Gastrocnemius medialis (tissue), 4 donors: Measurements from ENCODE around the gene ZNF407. TPM values are rescaled to one million over a fixed set of nuclear protein-coding genes. Genes with fewer than 3 reads are reported as not detected.

ENCODE experiments used
- ATAC-seq, 2 donors: fragments of 150-250 bp; one replicate each; pipeline ENCODE4 v1.9.1; 2016
- DNase-seq, 2 donors: peaks; one replicate each; pipeline ENCODE4 v3.0.0-alpha.2; 2019
- H3K27ac ChIP-seq, 4 donors: fragments of 200-600 bp; sonication (generic); 1 replicate in 1 of 4; 2 replicates in 3 of 4; pipeline ENCODE4 v1.5.1; 2016 to 2018; ENCODE audit warnings: mild to moderate bottlenecking in 2 of 4, moderate library complexity in 1 of 4
- H3K27me3 ChIP-seq, 3 donors: fragments of 200-600 bp; sonication (generic) in 2 of 3; 1 replicate in 1 of 3; 2 replicates in 2 of 3; pipeline versions ENCODE4 v1.5.1 to v1.6.0; 2016 to 2019; ENCODE audit warnings: mild to moderate bottlenecking in 1 of 3, moderate library complexity in 1 of 3
- H3K36me3 ChIP-seq, 2 donors: fragments of 200-600 bp; sonication (generic) in 1 of 2; one replicate each; pipeline ENCODE4 v1.5.1; 2017 to 2018
- H3K4me1 ChIP-seq, 2 donors: fragments of 200-600 bp; sonication (generic) in 1 of 2; one replicate each; pipeline ENCODE4 v1.5.1; 2016 to 2017; ENCODE audit warnings: mild to moderate bottlenecking in 2 of 2
- H3K4me3 ChIP-seq, 4 donors: fragments of 200-600 bp; sonication (generic) in 3 of 4; 1 replicate in 1 of 4; 2 replicates in 3 of 4; pipeline ENCODE4 v1.5.1; 2016 to 2019; ENCODE audit warnings: mild to moderate bottlenecking in 2 of 4
- H3K9me3 ChIP-seq, 3 donors: fragments of 200-600 bp; sonication (generic) in 2 of 3; 1 replicate in 1 of 3; 2 replicates in 2 of 3; pipeline ENCODE4 v1.5.1; 2016 to 2019
- POLR2A ChIP-seq, 2 donors: fragments of 450-650 bp; IDR thresholded peaks; one replicate each; pipeline ENCODE4 v1.6.1; 2017; ENCODE audit warnings: antibody characterized with exemption in 2 of 2, mild to moderate bottlenecking in 2 of 2, moderate library complexity in 2 of 2
- in situ Hi-C, 4 donors: fragments of 200-750 bp; cut with MboI; loops; one replicate each; pipeline versions ENCODE4 v1.15.0 to v1.8.0; 2017; ENCODE audit warnings: low sequenced_read_pairs in 4 of 4
- intact Hi-C: fragments of 100-400 bp; cut with DNase I; formaldehyde crosslinking; loops from one replicate; pipeline ENCODE4 v1.15.1; 2023; ENCODE audit warnings: low total_unique reads
- total RNA-seq, 4 donors: library from RNA; depleted of rRNA; stranded (reverse); fragments of >200 nt; gene quantifications; one replicate each; pipeline versions ENCODE4 v1.1.0 to v1.2.3, GENCODE V29; 2016
- TF ChIP-seq, protein P1 (sequence below), 5 experiments: fragments of 450-650 bp in 3 of 5; fragments of 200-600 bp in 2 of 5; sonication (generic) in 2 of 5; IDR thresholded peaks in 4 of 5; conservative IDR thresholded peaks in 1 of 5; 1 replicate in 4 of 5; 2 replicates in 1 of 5; pipeline ENCODE4 v1.5.1; 2016 to 2019; ENCODE audit warnings: antibody characterized with exemption in 5 of 5, mild to moderate bottlenecking in 3 of 5, moderate library complexity in 3 of 5

Gene ZNF407
- total RNA-seq, 4 donors from 2014 or later, result 5.9 to 11.4 (median 9.2) TPM

DNA sequence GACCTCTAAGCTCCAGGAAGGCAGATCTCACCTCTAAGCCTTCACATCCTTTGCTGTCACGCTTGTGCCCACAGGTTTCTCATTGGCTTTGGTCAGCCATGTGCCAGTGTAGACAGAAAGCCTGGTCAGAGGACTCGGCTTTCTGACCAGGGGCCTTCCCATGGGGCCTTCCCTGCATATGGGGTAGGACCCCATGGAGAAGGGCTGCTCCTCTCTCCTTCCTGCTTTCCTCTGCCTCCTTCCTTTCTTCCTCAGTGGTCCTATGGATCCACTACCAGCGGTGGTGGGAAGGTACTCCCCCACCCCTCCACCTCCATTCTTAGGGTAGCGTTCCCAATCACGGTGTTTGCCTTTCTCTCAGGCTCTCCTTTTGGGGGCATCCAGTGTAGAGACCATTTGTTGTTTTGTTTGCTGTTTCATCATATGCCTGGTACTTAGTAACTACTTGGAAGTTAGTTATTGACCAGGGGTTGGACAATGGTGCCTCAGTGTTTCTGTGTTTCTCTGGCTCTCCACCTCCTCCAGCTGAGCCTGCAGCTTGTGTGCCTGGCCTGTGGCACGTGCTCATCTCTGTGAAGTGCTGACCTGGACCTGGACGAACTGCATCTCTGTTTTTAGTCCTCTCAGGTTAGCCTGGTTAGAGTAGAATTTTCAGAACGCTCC is 71.6 kb downstream of the ZNF407 start:
- H3K27ac ChIP-seq, result no peak overlapping the region
- no peaks in the 10 kb centered on the region for H3K4me1 ChIP-seq
- in situ Hi-C loops (loop anchor here in 1 of 4 donors (25.0 kb wide), 1 partner anchor 818 kb away; no protein-coding TSS in a partner anchor), intact Hi-C loops (no loop called here)
- TF ChIP-seq, protein P1, sequence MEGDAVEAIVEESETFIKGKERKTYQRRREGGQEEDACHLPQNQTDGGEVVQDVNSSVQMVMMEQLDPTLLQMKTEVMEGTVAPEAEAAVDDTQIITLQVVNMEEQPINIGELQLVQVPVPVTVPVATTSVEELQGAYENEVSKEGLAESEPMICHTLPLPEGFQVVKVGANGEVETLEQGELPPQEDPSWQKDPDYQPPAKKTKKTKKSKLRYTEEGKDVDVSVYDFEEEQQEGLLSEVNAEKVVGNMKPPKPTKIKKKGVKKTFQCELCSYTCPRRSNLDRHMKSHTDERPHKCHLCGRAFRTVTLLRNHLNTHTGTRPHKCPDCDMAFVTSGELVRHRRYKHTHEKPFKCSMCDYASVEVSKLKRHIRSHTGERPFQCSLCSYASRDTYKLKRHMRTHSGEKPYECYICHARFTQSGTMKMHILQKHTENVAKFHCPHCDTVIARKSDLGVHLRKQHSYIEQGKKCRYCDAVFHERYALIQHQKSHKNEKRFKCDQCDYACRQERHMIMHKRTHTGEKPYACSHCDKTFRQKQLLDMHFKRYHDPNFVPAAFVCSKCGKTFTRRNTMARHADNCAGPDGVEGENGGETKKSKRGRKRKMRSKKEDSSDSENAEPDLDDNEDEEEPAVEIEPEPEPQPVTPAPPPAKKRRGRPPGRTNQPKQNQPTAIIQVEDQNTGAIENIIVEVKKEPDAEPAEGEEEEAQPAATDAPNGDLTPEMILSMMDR (IDR thresholded peaks at IDR 0.05 in 4 of 5, conservative IDR thresholded peaks at IDR 0.05 in 1 of 5), result no peak
- TF ChIP-seq POLR2A (IDR thresholded peaks at IDR 0.05), result no peak
- peaks cover 0 to 4% of the 10 kb centered on the region in 2 donors for H3K36me3 ChIP-seq
- DNase-seq (no peak), ATAC-seq (no peak)
- H3K4me3 ChIP-seq, result no peak overlapping the region
- no peaks in the 10 kb centered on the region for H3K27me3 ChIP-seq
- H3K9me3 ChIP-seq, result no peaks in the 10 kb centered on the region

DNA sequence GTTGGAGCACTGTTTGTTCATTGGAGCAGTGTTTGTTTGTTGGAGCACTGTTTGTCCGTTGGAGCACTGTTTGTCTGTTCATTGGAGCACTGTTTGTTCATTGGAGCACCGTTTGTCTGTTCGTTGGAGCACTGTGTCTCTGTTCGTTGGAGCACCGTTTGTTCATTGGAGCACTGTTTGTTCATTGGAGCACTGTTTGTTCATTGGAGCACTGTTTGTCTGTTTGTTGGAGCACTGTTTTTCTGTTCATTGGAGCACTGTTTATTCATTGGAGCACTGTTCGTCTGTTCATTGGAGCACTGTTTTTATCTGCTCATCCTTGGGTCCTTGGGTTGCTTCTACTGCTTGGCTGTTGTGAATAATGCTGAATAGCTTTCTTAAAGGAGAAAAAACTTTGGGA is 74.7 kb downstream of the ZNF407 start:
- TF ChIP-seq, protein P1 (IDR thresholded peaks at IDR 0.05 in 4 of 5, conservative IDR thresholded peaks at IDR 0.05 in 1 of 5), result no peak
- no peak for TF ChIP-seq POLR2A (IDR thresholded peaks at IDR 0.05)
- H3K27ac ChIP-seq, result no peak overlapping the region
- peaks cover 0 to 8% of the 10 kb centered on the region in 2 donors for H3K36me3 ChIP-seq
- intact Hi-C loops, result no loop called here
- H3K4me1 ChIP-seq, result no peaks in the 10 kb centered on the region
- no peaks in the 10 kb centered on the region for H3K9me3 ChIP-seq
- no peaks in the 10 kb centered on the region for H3K27me3 ChIP-seq
- no peak overlapping the region for H3K4me3 ChIP-seq
- in situ Hi-C loops, result loop anchor here in 1 of 4 donors (25.0 kb wide), 1 partner anchor 815 kb away; no protein-coding TSS in a partner anchor
- ATAC-seq (no peak), DNase-seq (no peak)

DNA sequence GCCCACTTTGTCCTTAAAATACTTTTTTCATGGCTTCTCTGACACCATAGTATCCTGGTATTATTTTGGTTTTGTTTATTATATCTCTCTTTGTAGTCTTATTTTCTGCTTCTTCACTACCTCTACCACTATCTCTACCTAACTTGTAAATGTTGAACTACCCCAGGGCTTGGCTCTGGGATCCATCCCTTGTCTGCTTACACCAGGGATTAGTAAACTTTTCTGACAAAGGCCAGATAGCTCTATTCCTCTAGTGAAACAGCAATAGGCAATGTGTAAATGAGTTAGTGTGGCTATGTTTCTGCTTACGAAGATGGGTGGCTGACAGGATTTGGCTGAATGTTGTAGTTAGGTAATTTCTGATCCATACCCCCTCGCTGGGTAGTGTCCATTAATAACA is 76.8 kb downstream of the ZNF407 start:
- ATAC-seq (no peak), DNase-seq (no peak)
- H3K27ac ChIP-seq, result no peak overlapping the region
- intact Hi-C loops (no loop called here), in situ Hi-C loops (loop anchor here in 1 of 4 donors (25.0 kb wide), 1 partner anchor 813 kb away; no protein-coding TSS in a partner anchor)
- no peaks in the 10 kb centered on the region for H3K9me3 ChIP-seq
- no peak overlapping the region for H3K4me3 ChIP-seq
- H3K36me3 ChIP-seq, result peaks cover 0 to 11% of the 10 kb centered on the region in 2 donors
- TF ChIP-seq POLR2A (IDR thresholded peaks at IDR 0.05), result no peak
- TF ChIP-seq, protein P1 (IDR thresholded peaks at IDR 0.05 in 4 of 5, conservative IDR thresholded peaks at IDR 0.05 in 1 of 5), result no peak
- no peaks in the 10 kb centered on the region for H3K4me1 ChIP-seq
- H3K27me3 ChIP-seq, result no peaks in the 10 kb centered on the region

DNA sequence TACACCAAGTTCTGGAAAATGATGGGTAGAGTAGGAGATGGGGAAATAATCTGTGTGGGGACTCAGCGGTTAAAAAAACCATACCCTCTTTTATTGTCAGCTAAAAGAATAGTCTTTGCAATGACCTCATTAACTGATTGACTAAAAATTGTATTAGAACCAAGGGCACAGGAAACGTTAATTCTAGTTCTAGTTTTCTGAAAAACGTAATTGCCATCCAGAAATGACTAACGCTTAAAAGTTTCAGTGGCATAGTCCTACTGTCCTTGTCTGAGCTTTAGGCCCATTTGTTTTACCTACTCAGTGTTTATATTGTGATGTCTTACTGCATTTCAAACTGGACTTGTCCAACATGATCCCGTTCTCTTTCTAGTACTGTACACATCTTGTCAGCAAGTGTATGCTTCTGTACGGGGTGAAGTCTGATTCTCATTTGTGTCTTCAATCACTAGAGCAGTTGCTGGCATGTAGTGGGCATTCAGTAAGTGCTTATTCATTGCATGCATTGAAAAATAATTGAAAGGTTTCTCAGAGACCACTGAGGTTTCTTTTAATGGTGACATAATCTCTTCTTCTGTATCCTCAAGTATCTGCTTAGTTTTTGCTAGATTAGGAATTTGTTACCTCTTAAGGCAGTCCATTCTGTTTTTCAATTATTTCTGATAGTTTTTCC is 81.5 kb downstream of the ZNF407 start:
- no peak overlapping the region for H3K27ac ChIP-seq
- in situ Hi-C loops (no loop called here), intact Hi-C loops (no loop called here)
- H3K27me3 ChIP-seq, result no peaks in the 10 kb centered on the region
- DNase-seq (no peak), ATAC-seq (no peak)
- H3K36me3 ChIP-seq, result peaks cover 0 to 6% of the 10 kb centered on the region in 2 donors
- no peaks in the 10 kb centered on the region for H3K4me1 ChIP-seq
- no peak overlapping the region for H3K4me3 ChIP-seq
- TF ChIP-seq, protein P1 (IDR thresholded peaks at IDR 0.05 in 4 of 5, conservative IDR thresholded peaks at IDR 0.05 in 1 of 5), result no peak
- TF ChIP-seq POLR2A (IDR thresholded peaks at IDR 0.05), result no peak
- no peaks in the 10 kb centered on the region for H3K9me3 ChIP-seq
